DND-41 (cell line): ENCODE results near the gene CRHBP.

Experiments used
- ATAC-seq: fragments of 200-7000 bp; cut with Tn5 transposase; 3 replicates; pipeline ENCODE4 v1.9.1; 2021; ENCODE audit warnings: low read depth; ENCODE audit not compliant: insufficient read depth
- DNase-seq: peaks from one replicate; pipeline ENCODE4 v3.0.0-alpha.2; 2020
- H2AFZ ChIP-seq: 2 replicates; pipeline ENCODE4 v1.6.0; 2012; ENCODE audit warnings: low read depth, low read length
- H3K27ac ChIP-seq: 2 replicates; pipeline ENCODE4 v1.5.1; 2012; ENCODE audit warnings: low read length, inconsistent platforms
- H3K27me3 ChIP-seq: fragments of 200-600 bp; sonication (generic); 2 replicates; pipeline ENCODE4 v1.6.0; 2012; ENCODE audit warnings: low read length, mild to moderate bottlenecking, inconsistent platforms; ENCODE audit not compliant: insufficient read depth, poor library complexity
- H3K36me3 ChIP-seq: 2 replicates; pipeline ENCODE4 v1.5.1; 2012; ENCODE audit warnings: low read length, inconsistent platforms; ENCODE audit not compliant: insufficient read depth
- H3K4me1 ChIP-seq: 2 replicates; pipeline ENCODE4 v1.5.1; 2012; ENCODE audit warnings: mild to moderate bottlenecking, low read length; ENCODE audit not compliant: insufficient read depth
- H3K4me2 ChIP-seq: 2 replicates; pipeline ENCODE4 v1.6.0; 2012; ENCODE audit warnings: mild to moderate bottlenecking, moderate library complexity, low read length, inconsistent platforms; ENCODE audit not compliant: insufficient read depth
- H3K4me3 ChIP-seq, 2 experiments: fragments of 200-600 bp in 1 of 2; shearing (Covaris generic) in 1 of 2; 2 replicates each; pipeline ENCODE4 v1.5.1; 2012 to 2016; ENCODE audit warnings: inconsistent platforms in 2 of 2, low read length in 2 of 2, mild to moderate bottlenecking in 2 of 2, low read depth in 1 of 2, moderate library complexity in 1 of 2
- H3K79me2 ChIP-seq: 2 replicates; pipeline ENCODE4 v1.6.0; 2012; ENCODE audit warnings: low read length, inconsistent platforms; ENCODE audit not compliant: insufficient read depth
- H3K9ac ChIP-seq: 2 replicates; pipeline ENCODE4 v1.6.0; 2012; ENCODE audit warnings: low read depth, mild to moderate bottlenecking, inconsistent platforms, low read length, moderate library complexity
- H3K9me3 ChIP-seq: 2 replicates; pipeline ENCODE4 v1.5.1; 2012; ENCODE audit warnings: low read length, moderate library complexity, mild to moderate bottlenecking, inconsistent platforms; ENCODE audit not compliant: insufficient read depth, severe bottlenecking
- H4K20me1 ChIP-seq: 2 replicates; pipeline ENCODE4 v1.6.0; 2012; ENCODE audit warnings: low read length; ENCODE audit not compliant: insufficient read depth
- EZH2 ChIP-seq: IDR thresholded peaks from 3 replicates; pipeline ENCODE4 v1.6.1; 2012; ENCODE audit warnings: borderline replicate concordance, low read depth, mild to moderate bottlenecking, moderate library complexity, low read length, inconsistent platforms; ENCODE audit not compliant: severe bottlenecking
- TF ChIP-seq, protein P1 (sequence below): IDR thresholded peaks from 2 replicates; pipeline ENCODE4 v1.5.1; 2012; ENCODE audit warnings: borderline replicate concordance, low read length, moderate library complexity, mild to moderate bottlenecking; ENCODE audit not compliant: poor library complexity, severe bottlenecking; ENCODE audit errors: extremely low read depth

Gene CRHBP

DNA sequence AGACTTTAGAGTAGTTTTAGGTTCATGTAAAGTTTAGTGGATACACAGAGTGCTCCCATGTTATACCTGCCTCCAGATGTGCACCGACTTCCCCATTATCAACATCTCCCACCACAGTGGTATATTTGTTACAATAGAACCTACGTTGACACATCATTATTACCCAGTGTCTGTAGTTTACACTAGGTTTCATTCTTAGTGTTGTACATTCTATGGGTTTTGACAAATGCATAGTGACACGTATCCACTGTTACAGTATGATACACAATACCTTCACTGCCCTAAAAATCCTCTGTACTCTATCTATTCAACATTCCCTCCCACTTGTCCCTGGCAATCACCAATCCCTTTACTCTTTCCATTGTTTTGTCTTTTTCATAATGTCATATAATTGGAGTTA is 34.3 kb upstream of the CRHBP start:
- no peak for DNase-seq
- H3K4me1 ChIP-seq, result no peaks in the 10 kb centered on the region
- H3K4me2 ChIP-seq, result no peak overlapping the region
- H3K79me2 ChIP-seq, result no peaks in the 10 kb centered on the region
- no peaks in the 10 kb centered on the region for H3K27me3 ChIP-seq
- no peaks in the 10 kb centered on the region for H3K36me3 ChIP-seq
- ATAC-seq, result no peak
- H3K9ac ChIP-seq, result no peak overlapping the region
- TF ChIP-seq EZH2, result no peak
- TF ChIP-seq, protein P1, sequence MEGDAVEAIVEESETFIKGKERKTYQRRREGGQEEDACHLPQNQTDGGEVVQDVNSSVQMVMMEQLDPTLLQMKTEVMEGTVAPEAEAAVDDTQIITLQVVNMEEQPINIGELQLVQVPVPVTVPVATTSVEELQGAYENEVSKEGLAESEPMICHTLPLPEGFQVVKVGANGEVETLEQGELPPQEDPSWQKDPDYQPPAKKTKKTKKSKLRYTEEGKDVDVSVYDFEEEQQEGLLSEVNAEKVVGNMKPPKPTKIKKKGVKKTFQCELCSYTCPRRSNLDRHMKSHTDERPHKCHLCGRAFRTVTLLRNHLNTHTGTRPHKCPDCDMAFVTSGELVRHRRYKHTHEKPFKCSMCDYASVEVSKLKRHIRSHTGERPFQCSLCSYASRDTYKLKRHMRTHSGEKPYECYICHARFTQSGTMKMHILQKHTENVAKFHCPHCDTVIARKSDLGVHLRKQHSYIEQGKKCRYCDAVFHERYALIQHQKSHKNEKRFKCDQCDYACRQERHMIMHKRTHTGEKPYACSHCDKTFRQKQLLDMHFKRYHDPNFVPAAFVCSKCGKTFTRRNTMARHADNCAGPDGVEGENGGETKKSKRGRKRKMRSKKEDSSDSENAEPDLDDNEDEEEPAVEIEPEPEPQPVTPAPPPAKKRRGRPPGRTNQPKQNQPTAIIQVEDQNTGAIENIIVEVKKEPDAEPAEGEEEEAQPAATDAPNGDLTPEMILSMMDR, result no peak
- no peak overlapping the region for H2AFZ ChIP-seq
- H3K4me3 ChIP-seq, result no peak overlapping the region
- H3K9me3 ChIP-seq, result no peaks in the 10 kb centered on the region
- no peaks in the 10 kb centered on the region for H4K20me1 ChIP-seq
- H3K27ac ChIP-seq, result no peak overlapping the region

- H3K27me3 ChIP-seq, result no peaks in the 10 kb centered on the region
- no peak overlapping the region for H2AFZ ChIP-seq
- H4K20me1 ChIP-seq, result no peaks in the 10 kb centered on the region
- H3K79me2 ChIP-seq, result no peaks in the 10 kb centered on the region
- ATAC-seq (no peak), DNase-seq (no peak)
- no peaks in the 10 kb centered on the region for H3K36me3 ChIP-seq
- no peaks in the 10 kb centered on the region for H3K9me3 ChIP-seq
- no peak overlapping the region for H3K4me3 ChIP-seq
- H3K27ac ChIP-seq, result no peak overlapping the region
- TF ChIP-seq, protein P1, result no peak
- TF ChIP-seq EZH2, result no peak
- no peak overlapping the region for H3K4me2 ChIP-seq
- no peak overlapping the region for H3K9ac ChIP-seq
- no peaks in the 10 kb centered on the region for H3K4me1 ChIP-seq
Observed at GRCh38 chr5:76920491-76920890, 32.4 kb upstream of the CRHBP start.

DNA sequence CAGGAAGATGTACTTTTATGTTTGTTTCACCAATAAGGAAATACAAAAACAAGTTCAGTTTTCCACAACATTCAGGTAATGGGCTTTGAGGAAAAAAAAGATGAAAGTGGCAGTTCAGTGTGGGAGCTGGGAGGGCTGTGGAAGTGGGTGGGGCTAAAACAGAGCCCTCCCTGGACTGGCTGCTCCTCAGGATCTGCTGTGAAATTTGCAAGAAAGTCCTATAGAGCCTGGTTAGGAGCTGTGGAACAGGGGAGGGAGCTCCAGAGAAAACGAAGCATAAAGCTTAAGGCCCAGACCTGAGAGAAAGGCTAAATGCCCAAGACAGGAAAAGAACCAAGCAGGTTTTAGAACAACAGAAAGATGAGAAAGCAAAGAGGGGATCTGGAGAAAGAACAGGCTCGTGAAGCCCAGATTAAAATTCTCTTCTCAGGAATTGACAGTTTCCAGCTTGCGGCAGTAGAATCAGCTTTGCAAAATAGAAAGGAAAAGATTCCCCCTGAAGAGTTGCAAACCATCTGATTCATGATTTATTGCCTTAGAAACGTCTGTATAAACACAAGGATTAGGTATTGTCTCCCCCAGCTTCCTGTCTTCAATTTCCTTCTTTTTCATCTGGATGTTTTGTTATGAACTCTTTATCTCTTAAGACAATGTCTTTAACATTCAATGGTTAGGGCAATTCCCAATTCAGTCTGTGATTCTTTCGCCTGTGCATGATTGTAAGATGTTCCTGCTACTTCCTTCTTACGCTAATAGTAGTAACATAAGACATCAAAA is 26.3 kb upstream of the CRHBP start:
- no peak overlapping the region for H3K4me3 ChIP-seq
- no peak overlapping the region for H2AFZ ChIP-seq
- no peak overlapping the region for H3K4me2 ChIP-seq
- no peaks in the 10 kb centered on the region for H4K20me1 ChIP-seq
- no peak overlapping the region for H3K9ac ChIP-seq
- no peaks in the 10 kb centered on the region for H3K36me3 ChIP-seq
- no peaks in the 10 kb centered on the region for H3K9me3 ChIP-seq
- no peaks in the 10 kb centered on the region for H3K27me3 ChIP-seq
- DNase-seq, result no peak
- H3K27ac ChIP-seq, result no peak overlapping the region
- no peaks in the 10 kb centered on the region for H3K79me2 ChIP-seq
- no peaks in the 10 kb centered on the region for H3K4me1 ChIP-seq
- TF ChIP-seq EZH2, result no peak
- TF ChIP-seq, protein P1, result no peak
- no peak for ATAC-seq

GRCh38 chr5:76927961-76928360 is 24.9 kb upstream of the CRHBP start:
- no peaks in the 10 kb centered on the region for H3K36me3 ChIP-seq
- no peaks in the 10 kb centered on the region for H3K4me1 ChIP-seq
- ATAC-seq, result no peak
- H3K79me2 ChIP-seq, result no peaks in the 10 kb centered on the region
- no peak overlapping the region for H2AFZ ChIP-seq
- no peak overlapping the region for H3K4me2 ChIP-seq
- no peak for TF ChIP-seq EZH2
- TF ChIP-seq, protein P1, result no peak
- DNase-seq, result no peak
- no peak overlapping the region for H3K4me3 ChIP-seq
- no peaks in the 10 kb centered on the region for H3K9me3 ChIP-seq
- no peaks in the 10 kb centered on the region for H3K27me3 ChIP-seq
- H3K27ac ChIP-seq, result no peak overlapping the region
- no peaks in the 10 kb centered on the region for H4K20me1 ChIP-seq
- H3K9ac ChIP-seq, result no peak overlapping the region
